ENCODE measurements around the gene VIPR2.

The VIPR2 gene

GRCh38 chr7:159011722-159012022, 133.0 kb downstream of the VIPR2 start:
- Histone ChIP-seq H3K4me3 (ENCODE audit: low read depth in 1 of 2, low read length in 2 of 2) (no peak overlapping the region), H3K79me2 (ENCODE audit: insufficient read depth, low read length) (no peaks in the 10 kb centered on the region), H2AFZ (ENCODE audit: low read depth, low read length) (peak overlapping the region; percentile 70), H3K36me3 (ENCODE audit: insufficient read depth, low read length) (no peaks in the 10 kb centered on the region), H3K9ac (ENCODE audit: low read depth, low read length) (peak overlapping the region; percentile 14; the same call in 1 of the 2 replicates), H3K4me1 (ENCODE audit: insufficient read depth, low read length) (peaks cover 13% of the 10 kb centered on the region), H3K9me3 (ENCODE audit: insufficient read depth, low read length, severe bottlenecking) (no peaks in the 10 kb centered on the region), H3K4me2 (ENCODE audit: insufficient read depth, low read length) (no peak overlapping the region), H3K27ac (ENCODE audit: low read length) (peak overlapping the region; percentile 65), H4K20me1 (ENCODE audit: insufficient read depth, low read length) (no peaks in the 10 kb centered on the region), H3K27me3 (ENCODE audit: insufficient read depth, low read length, poor library complexity) (no peaks in the 10 kb centered on the region)
- peak; percentile 64 for ATAC-seq (ENCODE audit: insufficient read depth, low read depth)
- peak; percentile 40 for DNase-seq
- TF ChIP-seq CTCF (IDR thresholded peaks at IDR 0.05; ENCODE audit: borderline replicate concordance, extremely low read depth, low read length, poor library complexity, severe bottlenecking) (no peak), EZH2 (IDR thresholded peaks at IDR 0.05; ENCODE audit: borderline replicate concordance, low read depth, low read length, severe bottlenecking) (no peak)

GRCh38 chr7:159010937-159011721, 133.5 kb downstream of the VIPR2 start:
- ATAC-seq (ENCODE audit: insufficient read depth, low read depth) = 0 out of 3 replicates have a peak, but pooled peaks have one; percentile 6
- Histone ChIP-seq H3K27me3 (ENCODE audit: insufficient read depth, low read length, poor library complexity) (no peaks in the 10 kb centered on the region), H3K4me3 (ENCODE audit: low read depth in 1 of 2, low read length in 2 of 2) (no peak overlapping the region), H3K4me1 (ENCODE audit: insufficient read depth, low read length) (peaks cover 13% of the 10 kb centered on the region), H3K9ac (ENCODE audit: low read depth, low read length) (peak overlapping the region; percentile 14; the same call in 1 of the 2 replicates), H3K36me3 (ENCODE audit: insufficient read depth, low read length) (no peaks in the 10 kb centered on the region), H3K9me3 (ENCODE audit: insufficient read depth, low read length, severe bottlenecking) (no peaks in the 10 kb centered on the region), H3K4me2 (ENCODE audit: insufficient read depth, low read length) (no peak overlapping the region), H3K79me2 (ENCODE audit: insufficient read depth, low read length) (no peaks in the 10 kb centered on the region), H3K27ac (ENCODE audit: low read length) (peak overlapping the region; percentile 65), H4K20me1 (ENCODE audit: insufficient read depth, low read length) (no peaks in the 10 kb centered on the region), H2AFZ (ENCODE audit: low read depth, low read length) (peak overlapping the region; percentile 70)
- no peak for TF ChIP-seq EZH2 (IDR thresholded peaks at IDR 0.05; ENCODE audit: borderline replicate concordance, low read depth, low read length, severe bottlenecking)
- no peak for TF ChIP-seq CTCF (IDR thresholded peaks at IDR 0.05; ENCODE audit: borderline replicate concordance, extremely low read depth, low read length, poor library complexity, severe bottlenecking)
- DNase-seq = no peak

GRCh38 chr7:159010411-159010810, 134.3 kb downstream of the VIPR2 start:
- Histone ChIP-seq H3K9ac (ENCODE audit: low read depth, low read length) (no peak overlapping the region), H3K79me2 (ENCODE audit: insufficient read depth, low read length) (no peaks in the 10 kb centered on the region), H3K4me2 (ENCODE audit: insufficient read depth, low read length) (no peak overlapping the region), H3K27me3 (ENCODE audit: insufficient read depth, low read length, poor library complexity) (no peaks in the 10 kb centered on the region), H3K36me3 (ENCODE audit: insufficient read depth, low read length) (no peaks in the 10 kb centered on the region), H2AFZ (ENCODE audit: low read depth, low read length) (no peak overlapping the region), H3K4me1 (ENCODE audit: insufficient read depth, low read length) (peaks cover 13% of the 10 kb centered on the region), H4K20me1 (ENCODE audit: insufficient read depth, low read length) (no peaks in the 10 kb centered on the region), H3K27ac (ENCODE audit: low read length) (no peak overlapping the region), H3K4me3 (ENCODE audit: low read depth in 1 of 2, low read length in 2 of 2) (no peak overlapping the region), H3K9me3 (ENCODE audit: insufficient read depth, low read length, severe bottlenecking) (no peaks in the 10 kb centered on the region)
- ATAC-seq (ENCODE audit: insufficient read depth, low read depth) (no peak), DNase-seq (no peak)
- no peak for TF ChIP-seq CTCF (IDR thresholded peaks at IDR 0.05; ENCODE audit: borderline replicate concordance, extremely low read depth, low read length, poor library complexity, severe bottlenecking)
- TF ChIP-seq EZH2 (IDR thresholded peaks at IDR 0.05; ENCODE audit: borderline replicate concordance, low read depth, low read length, severe bottlenecking) = no peak
